GM23338 (cell line): Measurements from ENCODE around the gene SELENOV. TPM values are rescaled to one million over a fixed set of nuclear protein-coding genes. Genes with fewer than 3 reads are reported as not detected.

Experiments used
- ATAC-seq: fragments of 200-7000 bp; cut with Tn5 transposase; 3 replicates; pipeline ENCODE4 v1.9.1; 2020
- DNase-seq: peaks from one replicate; pipeline ENCODE4 v3.0.0-alpha.2; 2015; ENCODE audit warnings: low spot score
- H2AFZ ChIP-seq: fragments of 200-600 bp; sonication (generic); 2 replicates; pipeline ENCODE4 v1.8.0; 2016; ENCODE audit warnings: antibody characterized with exemption, mild to moderate bottlenecking, moderate library complexity
- H3F3A ChIP-seq: fragments of 200-600 bp; sonication (generic); replicated peaks from 2 replicates; pipeline ENCODE4 v1.8.0; 2017; ENCODE audit warnings: antibody characterized with exemption, mixed run types, low read depth
- H3K27ac ChIP-seq: fragments of 200-600 bp; sonication (generic); 2 replicates; pipeline ENCODE4 v1.6.1; 2016; ENCODE audit warnings: low read depth
- H3K27me3 ChIP-seq: fragments of 200-600 bp; sonication (generic); 2 replicates; pipeline ENCODE4 v1.8.0; 2016; ENCODE audit warnings: mild to moderate bottlenecking, mixed run types, moderate library complexity; ENCODE audit not compliant: insufficient read depth
- H3K36me3 ChIP-seq: fragments of 200-600 bp; sonication (generic); 2 replicates; pipeline ENCODE4 v1.8.0; 2016; ENCODE audit warnings: mild to moderate bottlenecking; ENCODE audit not compliant: insufficient read depth
- H3K4me1 ChIP-seq: fragments of 200-600 bp; sonication (generic); 2 replicates; pipeline ENCODE4 v1.8.0; 2016; ENCODE audit warnings: mild to moderate bottlenecking, moderate library complexity; ENCODE audit not compliant: insufficient read depth
- H3K4me2 ChIP-seq: fragments of 200-600 bp; sonication (generic); 2 replicates; pipeline ENCODE4 v1.7.1; 2017; ENCODE audit warnings: mixed run types
- H3K4me3 ChIP-seq: fragments of 200-600 bp; sonication (generic); 2 replicates; pipeline ENCODE4 v1.6.1; 2016; ENCODE audit warnings: mixed run types
- H3K79me2 ChIP-seq: fragments of 200-600 bp; sonication (generic); replicated peaks from 2 replicates; pipeline ENCODE4 v1.8.0; 2017; ENCODE audit warnings: mild to moderate bottlenecking; ENCODE audit not compliant: insufficient read depth
- H3K9me2 ChIP-seq: fragments of 200-600 bp; sonication (generic); 2 replicates; pipeline ENCODE4 v1.8.0; 2017; ENCODE audit not compliant: insufficient read depth
- H4K20me1 ChIP-seq: fragments of 200-600 bp; sonication (generic); replicated peaks from 2 replicates; pipeline ENCODE4 v1.8.0; 2017; ENCODE audit warnings: mild to moderate bottlenecking; ENCODE audit not compliant: insufficient read depth
- H3K27ac Mint-ChIP-seq: 2 replicates; pipeline ENCODE4 v1.8.0; 2020; ENCODE audit warnings: inconsistent platforms, mild to moderate bottlenecking, moderate library complexity, mixed read lengths
- H3K27me3 Mint-ChIP-seq: 3 replicates; pipeline ENCODE4 v1.8.0; 2022; ENCODE audit warnings: low read depth, mild to moderate bottlenecking, moderate library complexity, mixed read lengths, inconsistent platforms; ENCODE audit not compliant: insufficient read depth, poor library complexity
- H3K36me3 Mint-ChIP-seq: 3 replicates; pipeline ENCODE4 v1.8.0; 2021; ENCODE audit warnings: low read depth, mild to moderate bottlenecking, inconsistent platforms, moderate library complexity, mixed read lengths
- H3K4me1 Mint-ChIP-seq: 3 replicates; pipeline ENCODE4 v1.8.0; 2020; ENCODE audit warnings: mild to moderate bottlenecking, inconsistent platforms, mixed read lengths
- H3K4me3 Mint-ChIP-seq: 3 replicates; pipeline ENCODE4 v1.8.0; 2021; ENCODE audit warnings: moderate library complexity, mild to moderate bottlenecking, inconsistent platforms, mixed read lengths
- H3K9me3 Mint-ChIP-seq: 3 replicates; pipeline ENCODE4 v1.8.0; 2020; ENCODE audit warnings: moderate library complexity, mild to moderate bottlenecking, inconsistent platforms, mixed read lengths
- CREB1 ChIP-seq: fragments of 250-450 bp; sonication (Bioruptor Pico); IDR thresholded peaks from 2 replicates; pipeline ENCODE4 v1.5.0; 2020; ENCODE audit warnings: low read depth, mild to moderate bottlenecking, moderate library complexity
- CTCF ChIP-seq, 2 experiments: fragments of 200-600 bp in 1 of 2; sonication (generic) in 1 of 2; conservative IDR thresholded peaks; 2 replicates each; pipeline versions ENCODE4 v1.5.1 to v1.6.1; 2016 to 2017; ENCODE audit warnings: antibody characterized with exemption in 2 of 2, low read depth in 2 of 2, mild to moderate bottlenecking in 2 of 2, moderate library complexity in 1 of 2
- ETS1 ChIP-seq: IDR thresholded peaks from 2 replicates; pipeline ENCODE4 v1.6.1; 2016; ENCODE audit warnings: antibody characterized with exemption
- JUNB ChIP-seq: IDR thresholded peaks from one replicate; pipeline ENCODE4 v1.6.1; 2016; ENCODE audit warnings: antibody characterized with exemption; ENCODE audit not compliant: unreplicated experiment
- POLR2AphosphoS5 ChIP-seq: IDR thresholded peaks from 2 replicates; pipeline ENCODE4 v1.6.1; 2016; ENCODE audit warnings: antibody characterized with exemption, low read depth
- polyA plus RNA-seq: library from polyadenylated mRNA; unstranded; fragments of >200 nt; fragmentation: Nextera tagmentation; extraction: Ambion mirVana; gene quantifications from 2 replicates; pipeline ENCODE4 v1.2.1, GENCODE V29; 2016
- total RNA-seq: library from RNA; depleted of rRNA; stranded (reverse); fragments of >200 nt; shearing (Covaris generic); gene quantifications from 2 replicates; pipeline ENCODE4 v1.2.3, GENCODE V29; 2014
- TF ChIP-seq, protein P1 (sequence below): IDR thresholded peaks from one replicate; pipeline ENCODE4 v1.6.1; 2018; ENCODE audit warnings: antibody characterized with exemption; ENCODE audit not compliant: unreplicated experiment

The SELENOV gene
- total and polyA plus RNA-seq, 2 experiments from 2014 or later, result 8.0 to 8.7 TPM

- ATAC-seq, result peak; percentile 92
- peaks cover 12% of the 10 kb centered on the region for H3K4me1 ChIP-seq
- H3F3A ChIP-seq, result peaks cover 23% of the 10 kb centered on the region
- DNase-seq, result peak; percentile 100
- no peaks in the 10 kb centered on the region for H3K27me3 ChIP-seq
- H3K27ac ChIP-seq, result peak within 1 kb of the TSS; percentile 98
- H3K9me2 ChIP-seq, result no peaks in the 10 kb centered on the region
- H4K20me1 ChIP-seq, result peaks cover 5% of the 10 kb centered on the region
- Mint-ChIP-seq H3K27ac (peak within 1 kb of the TSS; percentile 98), H3K36me3 (peaks cover 51% of the 10 kb centered on the region), H3K27me3 (peaks cover 10% of the 10 kb centered on the region), H3K9me3 (no peaks in the 10 kb centered on the region), H3K4me3 (peak within 1 kb of the TSS; percentile 96), H3K4me1 (peaks cover 18% of the 10 kb centered on the region)
- H3K4me3 ChIP-seq, result peak within 1 kb of the TSS; percentile 98
- TF ChIP-seq JUNB (no peak), POLR2AphosphoS5 (peak; percentile 85), CREB1 (peak; percentile 90)
- TF ChIP-seq, protein P1, sequence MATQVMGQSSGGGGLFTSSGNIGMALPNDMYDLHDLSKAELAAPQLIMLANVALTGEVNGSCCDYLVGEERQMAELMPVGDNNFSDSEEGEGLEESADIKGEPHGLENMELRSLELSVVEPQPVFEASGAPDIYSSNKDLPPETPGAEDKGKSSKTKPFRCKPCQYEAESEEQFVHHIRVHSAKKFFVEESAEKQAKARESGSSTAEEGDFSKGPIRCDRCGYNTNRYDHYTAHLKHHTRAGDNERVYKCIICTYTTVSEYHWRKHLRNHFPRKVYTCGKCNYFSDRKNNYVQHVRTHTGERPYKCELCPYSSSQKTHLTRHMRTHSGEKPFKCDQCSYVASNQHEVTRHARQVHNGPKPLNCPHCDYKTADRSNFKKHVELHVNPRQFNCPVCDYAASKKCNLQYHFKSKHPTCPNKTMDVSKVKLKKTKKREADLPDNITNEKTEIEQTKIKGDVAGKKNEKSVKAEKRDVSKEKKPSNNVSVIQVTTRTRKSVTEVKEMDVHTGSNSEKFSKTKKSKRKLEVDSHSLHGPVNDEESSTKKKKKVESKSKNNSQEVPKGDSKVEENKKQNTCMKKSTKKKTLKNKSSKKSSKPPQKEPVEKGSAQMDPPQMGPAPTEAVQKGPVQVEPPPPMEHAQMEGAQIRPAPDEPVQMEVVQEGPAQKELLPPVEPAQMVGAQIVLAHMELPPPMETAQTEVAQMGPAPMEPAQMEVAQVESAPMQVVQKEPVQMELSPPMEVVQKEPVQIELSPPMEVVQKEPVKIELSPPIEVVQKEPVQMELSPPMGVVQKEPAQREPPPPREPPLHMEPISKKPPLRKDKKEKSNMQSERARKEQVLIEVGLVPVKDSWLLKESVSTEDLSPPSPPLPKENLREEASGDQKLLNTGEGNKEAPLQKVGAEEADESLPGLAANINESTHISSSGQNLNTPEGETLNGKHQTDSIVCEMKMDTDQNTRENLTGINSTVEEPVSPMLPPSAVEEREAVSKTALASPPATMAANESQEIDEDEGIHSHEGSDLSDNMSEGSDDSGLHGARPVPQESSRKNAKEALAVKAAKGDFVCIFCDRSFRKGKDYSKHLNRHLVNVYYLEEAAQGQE, result peak; percentile 12
- H3K36me3 ChIP-seq, result peaks cover 12% of the 10 kb centered on the region; the same call in 1 of the 2 replicates
- H3K79me2 ChIP-seq, result peaks cover 26% of the 10 kb centered on the region
- H2AFZ ChIP-seq, result peak within 1 kb of the TSS; percentile 44; the same call in 1 of the 2 replicates
- peak within 1 kb of the TSS; percentile 100 for H3K4me2 ChIP-seq
These were observed 34.4 kb upstream of the SELENOV start, which contains the start of gene TIMM50 for GRCh38 chr19:39480337-39481228. TIMM50 (plus strand) TSS chr19:39480838; CDS start chr19:39480854, 16 bp downstream.

DNA sequence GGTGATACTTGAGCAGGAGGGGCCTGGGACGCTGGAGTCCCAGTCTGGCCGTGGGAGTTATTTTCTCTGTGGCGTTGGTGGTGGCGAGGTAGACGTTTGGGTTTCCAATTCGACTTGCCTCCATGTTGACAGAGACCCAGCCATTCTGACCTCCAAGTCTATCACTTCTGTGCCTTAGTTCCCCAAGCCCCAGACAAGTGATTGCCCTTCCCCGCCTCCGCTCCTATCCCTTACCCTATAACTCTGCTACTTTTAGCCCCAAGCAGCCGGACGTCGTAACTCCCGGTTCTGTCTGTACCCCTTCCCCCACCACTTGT lies 33.8 kb upstream of the SELENOV start:
- Mint-ChIP-seq H3K9me3 (no peaks in the 10 kb centered on the region), H3K36me3 (peaks cover 51% of the 10 kb centered on the region), H3K4me1 (peaks cover 18% of the 10 kb centered on the region), H3K4me3 (peak overlapping the region; percentile 96), H3K27ac (peak overlapping the region; percentile 96), H3K27me3 (peaks cover 12% of the 10 kb centered on the region)
- no peak overlapping the region for H2AFZ ChIP-seq
- peaks cover 5% of the 10 kb centered on the region for H4K20me1 ChIP-seq
- ATAC-seq (peak; percentile 3; the same call in 2 of the 3 replicates), DNase-seq (peak; percentile 17)
- peaks cover 12% of the 10 kb centered on the region for H3K4me1 ChIP-seq
- peaks cover 17% of the 10 kb centered on the region; the same call in 1 of the 2 replicates for H3K36me3 ChIP-seq
- peak overlapping the region; percentile 98 for H3K27ac ChIP-seq
- peak overlapping the region; percentile 100 for H3K4me2 ChIP-seq
- peaks cover 26% of the 10 kb centered on the region for H3K79me2 ChIP-seq
- H3F3A ChIP-seq, result peaks cover 23% of the 10 kb centered on the region
- H3K27me3 ChIP-seq, result no peaks in the 10 kb centered on the region
- H3K4me3 ChIP-seq, result peak overlapping the region; percentile 98
- H3K9me2 ChIP-seq, result no peaks in the 10 kb centered on the region
- no peak for TF ChIP-seq CTCF (conservative IDR thresholded peaks at IDR 0.05; ENCODE audit: low read depth in 2 of 2)
- no peak for TF ChIP-seq ETS1
